Endothelial cell of hepatic sinusoid (primary cell): ENCODE measurements around the gene RBP2.
"Not testable (repeated sequence)": the region's sequence is repeated elsewhere in the genome, so short reads cannot be mapped to it uniquely, and the experiment has no call there.

ENCODE experiments used
- in situ Hi-C: cut with HindIII; loops from 2 replicates; pipeline ENCODE4 v1.10.0; 2017; ENCODE audit warnings: low sequenced_read_pairs

The RBP2 gene

GRCh38 chr3:139447486-139447885 lies 28.8 kb downstream of the RBP2 start:
- in situ Hi-C loops = no loop called here

GRCh38 chr3:139444446-139444845 lies 31.9 kb downstream of the RBP2 start:
- in situ Hi-C loops = no loop called here

- in situ Hi-C loops = no loop called here
Measured at GRCh38 chr3:139443186-139443585, 33.1 kb downstream of the RBP2 start.

- in situ Hi-C loops = no loop called here
Measured at GRCh38 chr3:139441656-139442055, 34.7 kb downstream of the RBP2 start.

DNA sequence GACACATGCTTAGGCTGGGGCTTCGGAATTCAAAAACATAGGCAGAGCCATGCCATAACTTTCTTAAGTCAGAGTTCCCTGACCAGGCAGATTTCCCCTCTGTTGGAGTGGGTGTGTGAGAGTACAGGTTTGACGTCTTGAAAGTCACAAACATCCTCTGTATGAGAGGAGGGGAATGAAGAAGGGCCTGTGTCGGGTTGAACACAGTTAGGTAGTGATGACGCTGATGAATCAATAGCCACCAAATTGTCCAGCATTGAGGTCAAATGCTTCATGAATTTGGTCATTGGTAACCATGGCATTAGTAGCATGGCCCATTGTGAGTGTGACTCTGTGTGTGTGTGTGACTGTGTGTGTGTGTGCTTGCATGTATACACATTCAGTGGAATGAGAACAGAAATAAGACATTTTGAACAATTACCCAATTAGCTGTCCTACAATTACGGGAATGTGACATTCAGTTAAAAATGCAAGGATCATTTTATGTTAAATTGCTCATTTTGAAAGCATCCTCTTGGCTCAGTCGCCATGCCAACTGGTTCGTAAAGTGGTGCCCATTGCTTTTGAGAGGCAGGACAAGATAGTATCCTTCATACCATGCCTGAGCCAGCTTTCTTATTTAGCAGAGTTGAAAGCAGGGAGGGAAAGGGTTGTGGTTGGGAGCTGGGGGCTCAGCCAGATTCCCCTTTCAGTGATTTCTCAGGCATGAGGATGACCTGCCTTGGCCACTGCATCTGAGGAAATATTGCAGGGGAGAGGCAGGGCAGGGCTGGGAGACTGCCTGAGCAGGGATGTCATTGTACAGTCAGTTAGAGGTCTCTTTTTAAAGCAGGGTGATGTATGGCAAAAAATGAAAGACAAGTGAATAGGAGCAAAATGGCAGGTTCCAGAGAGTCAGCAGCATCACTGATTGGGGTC lies 35.4 kb downstream of the RBP2 start:
- in situ Hi-C loops = no loop called here

DNA sequence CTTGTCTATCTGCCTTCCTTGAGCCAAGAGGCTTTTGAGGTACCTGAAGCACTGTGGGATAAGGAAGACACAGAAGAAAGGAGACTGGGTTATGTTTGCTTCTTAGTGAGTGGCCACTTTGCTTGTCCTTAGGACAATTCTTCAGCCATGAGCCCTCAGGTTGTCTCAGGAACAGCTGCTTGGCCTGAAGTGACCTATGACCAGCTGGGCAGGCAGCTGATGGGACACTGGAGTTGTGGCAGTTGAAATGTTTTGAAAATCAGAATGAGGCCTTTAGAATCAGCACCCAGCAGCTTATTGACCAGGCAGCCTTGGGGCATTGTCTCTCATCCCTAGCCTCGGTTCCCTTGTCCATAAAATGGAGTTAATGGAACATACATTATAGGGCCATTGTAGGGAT lies 37.0 kb downstream of the RBP2 start:
- in situ Hi-C loops = no loop called here

GRCh38 chr3:139434764-139435307 lies 41.5 kb downstream of the RBP2 start:
- in situ Hi-C loops = no loop called here

- in situ Hi-C loops = no loop called here
Measured at GRCh38 chr3:139434228-139434627, 42.1 kb downstream of the RBP2 start.

DNA sequence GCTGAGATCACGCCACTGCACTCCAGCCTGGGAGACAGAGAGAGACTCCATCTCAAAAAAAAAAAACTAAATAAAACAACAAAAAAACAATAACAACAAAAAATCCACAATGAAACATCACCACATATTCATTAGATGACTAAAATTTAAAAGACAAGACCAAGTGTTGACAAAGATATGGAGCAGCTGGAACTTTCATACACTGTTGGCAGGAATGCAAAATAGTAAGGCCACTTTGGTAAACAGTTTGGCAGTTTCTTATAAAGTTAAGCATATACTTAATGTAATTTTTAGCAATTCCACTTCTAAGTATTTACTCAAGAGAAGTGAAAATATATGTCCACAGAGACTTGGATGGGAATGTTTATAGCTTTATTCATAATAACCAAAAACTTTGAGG lies 43.2 kb downstream of the RBP2 start:
- in situ Hi-C loops = no loop called here

DNA sequence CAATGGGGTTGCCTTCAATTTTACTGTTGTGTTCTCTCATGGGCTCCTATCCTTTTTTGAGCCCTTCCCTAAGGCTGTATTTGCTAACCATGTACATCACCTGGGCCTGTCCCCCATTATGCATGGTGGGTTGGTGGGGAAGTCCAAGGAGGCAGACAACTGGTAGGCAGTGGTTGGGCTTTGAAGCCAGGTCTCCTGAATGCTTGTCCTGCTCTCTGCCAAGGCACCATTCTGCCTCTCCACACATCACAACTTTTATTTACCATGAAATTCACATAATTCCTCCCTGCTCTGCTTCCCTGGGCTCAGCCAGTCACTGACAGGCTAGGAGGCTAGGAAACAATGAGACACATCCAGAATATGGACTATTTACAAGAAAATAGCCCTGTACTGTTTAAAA lies 45.8 kb downstream of the RBP2 start:
- in situ Hi-C loops = no loop called here

DNA sequence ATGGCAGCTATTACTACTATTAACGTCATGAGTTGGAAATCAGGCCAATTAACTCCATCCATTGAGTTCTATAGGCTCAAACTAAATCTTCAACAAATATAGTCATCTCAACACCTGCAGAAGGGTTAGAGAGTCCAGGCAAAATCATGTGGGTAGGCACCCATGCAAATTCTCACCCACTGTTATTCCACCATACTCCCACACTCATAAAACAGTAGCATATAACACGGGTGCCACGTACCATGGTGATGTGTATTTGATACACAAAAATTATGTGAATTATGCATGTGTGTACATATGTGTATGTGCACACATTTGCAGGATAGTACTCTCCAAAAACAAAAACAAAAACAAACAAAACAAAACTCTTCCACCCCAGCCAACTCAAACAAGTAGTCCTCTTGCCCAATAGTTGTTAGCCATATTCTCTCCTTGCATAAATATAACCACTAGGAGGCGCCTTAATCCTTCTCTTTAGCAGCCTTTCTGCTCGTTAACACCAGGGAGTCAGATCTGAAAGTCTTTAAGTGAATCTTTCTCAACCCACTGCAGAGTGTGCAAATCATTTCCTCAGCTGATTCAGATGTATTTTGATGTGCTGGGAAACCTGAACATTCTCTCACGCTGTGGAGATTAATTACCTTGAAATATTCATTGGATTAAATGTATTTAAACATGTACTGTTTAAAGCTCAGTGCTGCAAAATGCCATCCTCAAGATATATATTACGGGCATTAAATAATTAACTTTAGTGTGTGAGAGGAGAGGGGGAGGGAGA lies 48.8 kb downstream of the RBP2 start:
- in situ Hi-C loops = no loop called here

DNA sequence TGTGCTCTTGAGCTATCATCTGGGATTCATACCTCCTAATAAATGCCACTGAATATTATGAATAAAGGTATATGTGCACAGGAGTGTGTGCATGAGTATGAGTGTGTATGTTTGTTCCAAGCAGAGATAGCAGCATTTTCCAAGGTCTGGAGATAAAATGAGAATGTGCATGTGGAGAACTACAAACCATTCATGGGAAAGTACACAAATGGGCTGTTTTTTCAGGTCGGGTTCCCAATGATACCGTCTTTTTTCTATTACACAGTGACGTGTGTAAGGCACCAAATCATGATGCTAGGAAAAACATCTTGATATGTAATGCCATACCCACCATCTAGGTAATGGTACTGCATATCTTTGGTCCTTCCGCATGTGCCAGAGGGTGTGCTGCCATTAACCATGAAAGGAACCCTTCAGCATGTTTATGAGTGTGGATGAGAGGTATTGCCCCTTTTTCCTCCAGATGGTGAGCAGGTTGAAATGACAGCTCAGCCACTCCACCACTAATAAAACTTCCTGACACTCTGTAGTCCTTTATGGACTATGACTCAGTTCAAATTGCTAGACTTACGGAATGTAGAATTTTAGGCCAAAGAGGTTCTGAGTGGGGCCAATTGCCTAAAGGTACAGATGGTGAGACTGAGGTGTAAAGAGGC lies 50.4 kb downstream of the RBP2 start:
- in situ Hi-C loops = no loop called here

DNA sequence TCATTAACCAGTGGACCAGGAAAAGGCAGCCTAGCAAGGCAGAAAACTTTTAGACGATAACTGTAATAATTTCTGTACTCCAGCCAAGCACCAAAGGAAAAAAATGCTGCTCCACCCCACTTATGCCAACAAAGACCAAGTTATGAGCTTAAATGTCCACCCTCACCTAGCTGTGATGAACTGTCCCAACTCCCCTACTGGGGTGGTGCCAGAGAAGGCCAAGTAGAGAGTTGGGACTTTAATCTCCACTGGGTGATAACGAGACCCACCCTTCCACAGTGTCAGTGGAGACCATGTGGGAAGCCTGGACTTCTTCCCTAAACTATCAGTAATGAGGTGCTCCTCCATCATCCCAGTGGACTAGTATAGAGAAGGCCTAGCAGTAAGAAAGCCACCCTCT lies 53.1 kb downstream of the RBP2 start:
- in situ Hi-C loops = no loop called here

DNA sequence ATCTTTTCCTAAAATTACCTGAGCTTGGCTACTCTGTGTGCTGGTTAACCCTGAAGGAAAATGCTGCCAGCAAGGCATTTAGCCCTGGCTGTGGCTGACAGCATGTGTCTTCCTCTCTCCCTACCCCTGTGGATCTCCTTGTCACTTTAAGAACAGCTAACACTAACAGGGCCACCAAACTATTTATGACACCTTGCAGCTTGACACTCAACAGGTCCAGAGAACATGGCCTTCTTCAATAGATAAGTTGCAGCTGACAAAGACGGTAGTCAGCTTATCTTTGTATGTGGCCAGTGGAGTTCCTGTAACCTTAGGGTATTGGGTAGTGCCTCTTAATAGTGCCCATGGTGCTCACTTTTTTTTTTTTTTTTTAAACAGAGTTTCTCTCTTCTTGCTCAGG lies 54.9 kb downstream of the RBP2 start:
- in situ Hi-C loops = no loop called here

DNA sequence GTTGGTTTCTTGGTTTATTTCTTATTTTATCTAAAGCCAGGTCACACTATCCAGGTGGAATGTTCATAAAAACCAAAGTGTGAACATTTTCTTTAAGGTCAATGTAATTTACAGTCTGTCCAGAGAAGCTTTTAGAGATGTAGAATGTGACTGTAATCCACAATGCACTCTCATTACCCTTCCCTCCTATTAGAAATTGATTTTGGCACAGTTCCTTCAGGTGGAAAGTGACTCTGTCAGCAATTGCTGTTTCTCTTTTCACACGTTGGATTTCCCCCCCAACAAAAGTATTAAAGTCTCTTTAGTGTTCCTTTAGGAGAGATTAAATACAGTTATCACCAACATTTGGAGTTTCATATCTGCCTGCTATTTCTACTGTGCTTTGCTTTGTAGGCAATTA lies 55.3 kb downstream of the RBP2 start:
- in situ Hi-C loops = no loop called here

- in situ Hi-C loops = no loop called here
Measured at GRCh38 chr3:139418144-139418543, 58.2 kb downstream of the RBP2 start.

- in situ Hi-C loops = no loop called here
Measured at GRCh38 chr3:139416275-139416674, 60.0 kb downstream of the RBP2 start.

- in situ Hi-C loops = no loop called here
Measured at GRCh38 chr3:139414608-139415224, 61.6 kb downstream of the RBP2 start.

DNA sequence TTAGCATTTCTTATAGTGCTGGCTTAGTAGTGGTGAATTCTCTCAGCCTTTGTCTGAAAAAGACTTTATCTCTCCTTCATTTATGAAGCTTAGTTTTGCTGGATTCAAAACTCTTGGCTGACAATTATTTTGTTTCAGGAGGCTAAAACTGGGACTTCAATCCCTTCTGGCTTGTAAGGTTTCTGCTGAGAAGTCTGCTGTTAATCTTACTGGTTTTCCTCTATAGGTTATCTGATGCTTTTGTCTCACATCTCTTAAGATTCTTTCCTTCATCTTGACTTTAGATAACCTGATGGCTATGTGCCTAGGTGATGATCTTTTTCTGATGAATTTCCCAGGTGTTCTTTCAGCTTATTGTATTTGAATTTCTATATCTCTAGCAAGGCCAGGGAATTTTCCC lies 63.4 kb downstream of the RBP2 start:
- in situ Hi-C loops = not testable (repeated sequence)
